Activated naive CD4-positive, alpha-beta T cell treated with anti-CD3 and anti-CD28 coated beads, Interleukin-2, amount 50 U/mL, for 16 hours (primary cell): Measurements from ENCODE around the gene GRB10.

Experiments
- DNase-seq: peaks from one replicate; pipeline ENCODE4 v3.0.0-alpha.2; 2020

Gene GRB10

DNA sequence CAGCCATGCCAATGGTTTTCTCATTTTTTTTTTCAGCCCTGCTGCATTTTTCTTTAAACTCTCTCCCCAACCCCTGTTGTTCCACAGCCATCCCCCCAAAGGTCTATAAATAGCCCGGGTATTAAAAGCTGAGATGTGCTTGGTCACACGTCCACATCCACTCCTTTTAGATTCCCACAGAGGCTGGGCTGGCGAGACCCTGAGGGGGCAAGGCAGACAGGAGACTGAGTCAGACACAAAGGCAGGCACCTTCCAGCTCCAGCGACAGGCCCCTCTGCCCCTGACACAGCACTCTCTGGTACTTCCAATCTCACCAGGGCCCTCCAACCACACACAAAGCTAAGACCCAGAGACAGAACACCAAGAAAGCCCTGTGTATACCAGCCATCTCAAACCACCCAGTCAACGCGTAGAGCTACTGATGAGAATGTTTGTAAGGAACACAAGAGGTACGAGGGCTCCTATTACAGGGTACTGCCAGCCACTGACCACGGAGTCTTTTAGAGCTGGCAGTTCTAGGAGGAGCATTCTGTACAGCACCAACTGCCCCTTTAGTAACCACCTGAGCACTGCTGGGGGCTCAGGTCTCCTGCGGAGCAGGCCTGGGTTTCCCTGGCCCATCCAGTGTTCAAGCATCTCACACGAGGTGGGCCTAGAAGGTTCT, 153.3 kb downstream of the GRB10 start:
- DNase-seq = no peak

DNA sequence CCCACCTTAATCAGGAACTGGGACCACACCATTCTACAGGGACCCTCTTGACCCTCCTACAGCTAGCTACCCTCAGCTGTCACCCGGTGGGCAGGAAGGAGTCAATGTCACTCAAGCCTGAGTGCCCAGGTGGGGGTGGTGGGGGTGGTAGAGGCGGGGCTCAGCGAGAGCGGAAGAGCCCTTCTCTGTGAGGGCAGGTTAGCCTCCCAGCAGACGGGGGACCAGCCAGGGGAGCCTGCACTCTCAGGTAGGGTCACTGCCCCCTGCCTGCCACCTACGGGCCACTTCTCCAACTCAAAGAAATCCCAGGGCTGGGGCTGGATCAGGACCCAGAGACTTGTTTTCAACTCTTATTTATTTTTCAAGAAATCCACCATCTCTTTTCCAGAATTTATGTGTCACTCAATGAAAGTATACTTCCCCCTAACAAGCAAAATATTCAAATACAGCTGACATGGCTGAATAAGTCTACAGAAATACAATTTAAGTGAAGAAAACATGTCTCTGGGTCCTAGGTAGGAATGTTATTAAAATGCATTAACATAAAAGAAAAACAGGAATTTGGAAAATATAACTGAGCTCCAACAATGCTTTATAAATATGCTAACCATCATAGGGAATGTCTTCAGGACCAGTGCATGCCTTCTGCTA, 154.1 kb downstream of the GRB10 start:
- DNase-seq = no peak

DNA sequence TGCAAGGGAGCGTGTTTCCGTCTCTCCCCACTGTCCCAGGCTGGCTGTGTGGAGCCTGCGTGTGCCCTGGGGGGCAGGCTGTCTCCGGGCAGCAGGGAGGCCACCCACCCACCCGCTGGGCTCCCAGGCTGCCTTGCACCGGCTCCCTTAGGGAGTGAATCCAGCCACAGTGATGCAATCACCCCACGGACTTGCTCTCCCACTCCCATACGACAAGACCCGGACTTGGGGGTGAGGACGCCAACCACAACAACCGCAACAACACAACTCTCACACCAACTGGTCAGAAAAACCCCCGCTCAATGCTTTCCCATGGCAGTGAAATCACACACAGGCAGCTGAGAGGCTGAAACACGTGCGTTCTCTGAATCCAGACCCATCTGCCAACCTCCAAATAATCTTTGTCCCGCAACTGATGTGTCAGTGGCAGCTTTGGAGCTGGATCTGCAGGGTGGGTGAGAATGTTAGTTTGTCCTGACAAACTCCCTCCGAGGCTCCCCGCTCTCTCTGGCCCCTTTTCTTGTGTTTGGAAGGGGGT, 154.8 kb downstream of the GRB10 start:
- no peak for DNase-seq

DNA sequence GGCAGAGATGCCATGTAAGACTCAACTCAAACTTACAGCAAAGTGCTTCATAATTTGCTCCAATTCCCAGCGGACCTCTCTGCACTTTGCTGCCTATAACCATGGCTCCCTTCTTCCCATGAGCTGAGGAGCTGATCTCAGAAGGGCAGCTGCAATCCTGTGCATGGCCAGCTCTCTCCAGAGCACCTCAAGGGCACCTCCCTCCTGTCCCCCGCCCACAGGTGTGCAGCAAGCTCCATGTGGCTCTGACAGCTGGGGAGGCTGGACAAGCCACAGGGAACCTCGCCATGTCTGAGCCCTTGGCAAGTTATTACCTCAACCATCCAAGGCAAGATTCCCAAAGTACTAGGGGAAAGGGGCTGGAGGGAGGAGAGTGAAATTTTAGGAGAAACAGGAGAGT, 156.4 kb downstream of the GRB10 start:
- no peak for DNase-seq

DNA sequence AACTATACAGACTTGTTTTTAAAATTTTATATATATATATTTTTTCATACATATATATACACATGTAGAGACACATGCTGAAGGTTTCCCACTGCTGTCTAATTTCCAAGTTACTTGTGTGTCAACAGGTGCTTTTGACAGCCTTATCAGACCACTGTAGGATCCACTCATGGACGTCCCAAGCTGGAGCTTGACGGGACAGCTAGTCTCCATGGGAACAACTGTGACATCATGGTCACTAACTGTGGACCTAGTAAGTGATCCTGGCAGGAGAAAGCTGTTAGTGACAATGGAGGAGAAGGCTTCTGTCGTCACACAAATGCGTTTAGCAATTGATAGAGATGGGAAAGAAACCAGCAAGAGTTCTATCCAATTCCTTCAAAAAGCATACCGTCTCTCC, 157.3 kb downstream of the GRB10 start:
- DNase-seq = no peak

DNA sequence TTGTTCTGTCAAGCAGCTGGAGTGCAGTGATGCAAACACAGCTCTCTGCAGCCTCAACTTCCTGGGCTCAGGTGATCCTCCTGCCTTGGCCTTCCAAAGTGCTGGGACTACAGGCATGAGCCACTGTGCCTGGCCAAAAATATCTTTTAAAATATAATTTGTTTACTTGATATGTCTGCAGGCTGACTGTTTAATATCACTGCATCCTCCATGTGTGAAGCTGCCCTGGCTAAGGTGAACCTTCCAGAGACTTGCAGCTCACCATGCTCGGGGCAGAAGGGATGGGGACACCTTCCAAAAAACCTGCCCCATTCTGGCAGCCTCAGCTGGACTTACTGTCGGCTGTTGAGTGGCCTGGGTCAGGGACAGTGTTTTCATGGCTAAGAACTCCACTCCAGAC, 159.9 kb downstream of the GRB10 start:
- DNase-seq = no peak

DNA sequence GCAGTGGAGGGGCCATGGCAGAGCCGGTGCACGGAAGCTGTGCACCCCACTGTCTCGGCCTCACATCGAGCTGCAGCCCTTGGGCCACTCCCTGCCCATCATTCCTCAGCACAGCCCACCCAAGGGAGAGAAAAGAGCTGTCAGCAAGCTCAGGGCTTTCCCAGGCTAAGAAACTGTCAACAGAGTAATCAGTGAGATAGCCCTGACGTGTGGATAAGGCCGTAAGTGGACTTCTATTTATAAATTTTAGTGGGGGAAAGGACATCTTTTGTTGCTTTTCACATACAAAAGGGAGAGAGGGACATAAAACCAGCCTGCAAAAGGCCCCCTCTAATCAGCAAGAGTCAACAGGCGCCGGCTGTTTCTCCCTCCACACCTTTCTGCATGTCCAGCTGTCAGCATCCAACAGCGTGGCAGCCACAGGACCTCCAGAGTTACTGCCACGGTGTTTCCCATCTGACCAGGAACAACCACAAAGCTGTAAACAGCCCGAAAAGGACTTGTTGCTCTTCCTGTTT, 160.7 kb downstream of the GRB10 start:
- DNase-seq = no peak

DNA sequence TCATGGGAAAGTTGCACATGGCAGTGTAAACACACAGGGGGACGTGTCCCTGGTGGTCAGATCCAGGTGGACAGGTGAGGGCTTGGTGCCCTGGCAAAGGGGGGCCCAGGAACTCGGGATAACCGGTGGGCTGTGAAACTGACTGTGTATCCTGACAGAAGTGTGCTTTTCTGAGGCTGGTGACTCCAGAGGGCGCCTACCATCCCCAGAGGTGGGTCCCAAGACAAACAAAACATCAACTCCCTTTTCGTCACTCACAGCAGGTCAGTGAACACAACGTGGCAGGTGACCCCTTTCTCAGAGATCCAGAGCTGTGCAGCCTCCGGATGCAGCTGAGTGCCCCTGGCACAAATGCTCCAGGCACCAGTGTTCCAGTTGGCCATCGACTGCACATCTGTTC, 161.5 kb downstream of the GRB10 start:
- DNase-seq = no peak

DNA sequence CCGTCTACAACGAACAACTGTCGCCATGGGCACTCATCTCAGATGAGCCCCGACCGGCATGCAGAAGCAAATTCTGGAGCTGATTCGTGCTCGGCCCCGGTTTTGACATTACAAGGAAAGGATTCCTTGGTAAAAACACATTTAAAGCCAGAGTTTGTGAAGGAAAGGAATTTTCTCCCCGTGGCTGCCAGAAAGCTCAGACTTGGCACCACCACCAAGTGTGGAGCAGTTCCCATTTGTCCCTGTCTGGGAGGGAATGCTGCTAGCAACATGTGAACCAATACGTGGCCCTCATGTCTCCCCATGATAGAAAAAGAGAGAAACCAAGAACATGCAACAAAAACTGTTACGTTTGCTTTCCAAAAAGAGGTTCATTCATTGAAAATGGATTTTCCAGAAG, 162.3 kb downstream of the GRB10 start:
- DNase-seq = no peak

DNA sequence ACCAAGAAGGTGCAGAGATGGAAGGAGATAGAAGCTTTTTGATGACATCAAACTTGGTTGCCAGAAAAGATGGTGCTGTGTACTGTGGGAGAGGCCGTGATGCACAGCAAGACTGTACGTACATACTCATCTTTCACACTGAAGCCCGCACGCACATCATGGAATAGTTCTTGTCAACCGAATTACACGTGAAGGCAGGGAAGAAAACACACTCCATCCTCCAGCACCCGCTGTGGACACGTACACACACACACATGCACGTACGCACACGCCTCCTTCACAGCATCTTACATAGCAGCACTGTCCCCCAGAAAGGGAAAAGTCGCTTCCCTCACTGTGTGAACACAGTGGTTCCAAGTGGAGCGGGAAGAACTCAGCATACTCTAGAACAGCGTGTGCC, 163.0 kb downstream of the GRB10 start:
- DNase-seq = no peak

DNA sequence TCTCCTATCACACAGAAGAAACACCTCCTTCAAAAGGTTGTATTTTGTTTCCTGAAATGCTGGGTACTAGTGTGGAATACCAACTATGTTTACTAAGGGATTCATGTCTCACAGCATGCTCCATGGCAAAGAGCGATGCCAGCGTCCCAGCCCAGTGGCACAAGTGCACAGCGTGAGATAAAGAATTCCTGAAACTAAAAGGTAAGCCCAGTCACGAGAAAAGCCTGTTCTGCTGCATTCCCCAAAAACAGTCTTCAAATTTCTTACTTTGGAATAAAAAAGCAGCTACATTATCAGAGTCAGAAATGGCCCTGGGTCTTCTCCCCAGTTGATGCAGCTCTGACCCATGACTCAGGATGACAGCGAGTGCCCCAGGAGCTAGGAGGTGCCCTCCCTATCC, 164.4 kb downstream of the GRB10 start:
- no peak for DNase-seq

DNA sequence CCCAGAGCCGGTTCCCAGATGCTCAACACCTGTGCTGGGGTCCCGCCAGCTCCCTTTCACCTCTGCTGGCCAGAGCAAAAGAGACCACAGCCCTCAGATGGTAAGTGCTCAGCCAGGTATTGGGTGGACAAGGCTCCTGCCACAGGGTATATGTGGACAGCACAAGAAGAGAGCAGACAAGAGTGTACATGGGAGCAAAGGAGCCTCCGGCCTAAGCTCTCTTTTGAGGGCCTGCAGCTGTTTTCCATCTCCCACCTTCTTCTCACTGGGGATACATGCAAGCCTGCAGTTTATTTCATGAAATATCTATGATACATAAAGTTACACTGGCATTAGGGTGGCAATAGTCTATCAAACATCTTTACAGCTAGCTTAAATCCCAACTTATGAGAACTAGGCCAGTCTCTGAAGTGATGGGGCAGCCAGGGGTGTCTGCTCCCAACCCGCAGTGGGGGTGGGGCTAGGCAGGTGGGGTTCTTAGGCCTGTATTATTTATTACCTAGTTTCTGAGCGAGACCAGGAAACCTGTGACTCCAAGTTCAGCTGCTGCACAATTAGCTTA, 167.1 kb downstream of the GRB10 start:
- DNase-seq = no peak

DNA sequence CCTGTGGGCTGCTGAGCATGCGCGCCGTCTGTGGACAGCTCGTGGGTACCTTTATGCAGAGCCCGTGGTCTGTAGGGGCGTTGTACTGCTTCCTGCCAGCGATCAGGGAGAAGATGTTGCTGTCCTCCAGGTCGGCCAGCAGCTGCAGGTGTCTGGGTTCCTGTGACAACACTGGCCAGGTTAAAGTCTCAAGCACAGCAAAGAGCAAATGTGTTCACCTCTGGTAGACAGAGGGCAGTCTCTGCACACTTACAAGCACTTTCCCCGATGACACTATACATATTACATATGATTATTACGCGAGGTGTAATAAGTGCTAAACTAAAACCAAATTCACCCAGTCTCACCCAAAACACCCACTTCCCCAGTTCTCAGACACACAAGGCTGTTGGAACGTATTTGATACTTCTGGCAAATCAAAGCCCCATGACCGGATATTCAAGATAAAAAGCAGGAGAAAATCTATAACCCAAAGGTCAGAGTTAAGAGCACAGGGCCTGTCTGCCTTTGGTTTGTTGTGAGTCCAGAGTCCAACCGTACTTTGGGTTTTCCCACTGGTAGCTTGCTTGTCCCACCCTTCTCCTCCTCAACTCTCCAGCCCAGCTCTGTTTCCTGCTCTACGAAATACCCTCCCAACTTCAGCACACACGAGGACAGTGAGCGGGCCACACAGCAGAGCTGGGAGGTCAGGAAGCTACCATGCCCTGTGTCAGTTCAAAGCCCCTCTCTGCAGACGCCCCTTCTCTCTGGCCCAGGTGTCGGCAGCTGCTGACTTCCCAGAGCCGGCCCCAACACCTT, 167.8 kb downstream of the GRB10 start:
- no peak for DNase-seq

DNA sequence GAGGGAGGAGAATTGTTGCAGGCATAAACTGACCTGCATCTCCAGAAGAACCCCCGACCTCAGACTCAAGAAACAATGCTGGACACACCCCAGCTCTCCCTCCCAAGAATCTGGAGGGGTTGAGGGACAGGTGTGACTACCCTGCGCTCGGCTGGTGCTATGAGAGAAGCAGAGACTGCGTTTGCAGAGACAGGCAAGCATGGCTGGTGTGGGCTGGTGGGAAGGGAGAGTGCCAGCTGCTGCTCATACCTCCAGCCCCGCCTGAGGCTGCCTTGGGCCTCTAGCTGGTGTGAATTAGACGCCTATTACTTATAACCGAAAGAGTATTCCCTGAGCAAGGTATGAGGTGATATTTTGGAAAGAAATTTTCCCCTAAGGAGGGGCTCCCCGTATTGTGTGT, 169.2 kb downstream of the GRB10 start:
- no peak for DNase-seq

DNA sequence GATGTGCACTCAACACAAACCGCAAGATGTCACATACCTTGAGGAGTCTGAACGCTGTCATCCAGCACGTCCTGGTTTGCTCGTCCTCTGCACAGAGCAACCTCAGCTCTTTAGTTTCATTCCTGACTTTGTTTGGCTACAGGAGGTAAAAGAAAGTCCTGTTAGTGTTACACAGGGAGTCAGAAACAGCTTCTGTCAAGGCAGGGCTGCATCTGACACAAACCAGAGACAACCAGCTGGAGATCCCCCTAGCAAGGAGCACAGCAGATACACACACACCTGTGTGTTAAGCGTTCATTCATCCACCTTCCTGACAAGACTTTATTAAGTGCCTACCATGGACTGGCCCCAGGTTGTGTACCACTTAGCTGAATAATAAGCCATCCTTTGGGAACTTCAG, 170.0 kb downstream of the GRB10 start:
- no peak for DNase-seq

DNA sequence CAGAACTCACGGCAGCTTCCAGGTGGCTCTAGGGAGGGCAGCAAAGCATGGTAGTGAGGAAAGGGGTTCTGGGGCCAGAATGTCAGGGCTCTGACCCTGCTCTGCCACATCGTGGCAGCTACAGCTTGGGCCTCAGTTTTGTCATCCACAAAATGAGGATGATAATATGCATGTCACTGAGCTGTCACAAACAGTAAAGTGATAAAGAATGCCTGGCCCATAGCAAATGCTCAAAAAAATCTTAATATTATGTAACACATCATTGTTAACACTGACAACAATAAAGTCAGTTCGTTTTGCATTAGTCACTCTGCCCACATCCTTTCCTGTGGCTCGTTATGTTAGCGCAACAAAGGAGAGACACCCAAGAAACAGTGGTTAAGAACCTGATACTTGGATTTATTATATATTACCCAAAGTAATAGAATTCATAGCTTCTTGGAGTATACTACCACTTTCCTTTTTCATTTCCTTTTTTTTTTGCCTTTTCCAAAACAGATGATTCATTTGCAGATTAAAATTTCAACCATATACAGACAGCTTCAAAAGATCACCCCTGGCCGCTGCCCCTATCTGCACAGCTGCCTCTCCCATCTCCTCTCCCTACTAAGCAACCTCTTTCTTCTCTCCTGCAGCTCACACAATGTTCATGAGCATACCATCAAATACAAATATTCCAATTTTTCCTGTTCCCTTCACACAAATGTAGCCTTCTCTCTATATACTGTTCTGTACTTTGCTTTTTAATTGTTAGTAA, 172.0 kb downstream of the GRB10 start:
- DNase-seq = no peak

DNA sequence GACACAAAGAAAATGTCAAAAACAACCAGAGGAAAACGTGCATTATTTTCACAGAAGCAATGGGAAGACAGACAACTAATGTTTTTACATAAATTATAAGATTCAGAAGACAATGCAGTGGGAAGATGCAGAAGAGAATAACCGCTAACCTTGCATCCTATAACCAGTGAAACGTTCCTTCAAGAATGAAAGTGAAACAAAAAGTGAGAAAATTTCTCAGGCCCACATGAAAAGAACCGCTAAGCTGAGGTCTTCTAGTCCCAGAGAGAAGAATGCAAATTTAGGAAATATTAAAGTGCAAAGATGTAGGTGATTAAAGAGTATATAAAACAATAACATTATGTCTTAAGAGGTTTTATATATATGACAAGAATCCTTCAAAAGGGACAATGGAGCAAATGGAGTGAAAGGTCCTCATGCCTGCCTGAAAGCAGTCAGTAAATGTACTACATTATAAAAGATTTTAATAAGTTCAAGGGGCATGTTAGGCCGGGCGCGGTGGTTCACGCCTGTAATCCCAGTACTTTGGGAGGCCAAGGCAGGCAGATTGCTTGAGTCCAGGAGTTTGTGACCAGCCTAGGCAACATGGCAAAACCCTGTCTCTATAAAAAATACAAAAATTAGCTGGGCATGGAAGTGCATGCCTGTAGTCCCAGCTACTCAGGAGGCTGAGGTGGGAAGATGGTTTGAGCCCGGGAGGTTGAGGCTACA, 174.3 kb downstream of the GRB10 start:
- DNase-seq = no peak

DNA sequence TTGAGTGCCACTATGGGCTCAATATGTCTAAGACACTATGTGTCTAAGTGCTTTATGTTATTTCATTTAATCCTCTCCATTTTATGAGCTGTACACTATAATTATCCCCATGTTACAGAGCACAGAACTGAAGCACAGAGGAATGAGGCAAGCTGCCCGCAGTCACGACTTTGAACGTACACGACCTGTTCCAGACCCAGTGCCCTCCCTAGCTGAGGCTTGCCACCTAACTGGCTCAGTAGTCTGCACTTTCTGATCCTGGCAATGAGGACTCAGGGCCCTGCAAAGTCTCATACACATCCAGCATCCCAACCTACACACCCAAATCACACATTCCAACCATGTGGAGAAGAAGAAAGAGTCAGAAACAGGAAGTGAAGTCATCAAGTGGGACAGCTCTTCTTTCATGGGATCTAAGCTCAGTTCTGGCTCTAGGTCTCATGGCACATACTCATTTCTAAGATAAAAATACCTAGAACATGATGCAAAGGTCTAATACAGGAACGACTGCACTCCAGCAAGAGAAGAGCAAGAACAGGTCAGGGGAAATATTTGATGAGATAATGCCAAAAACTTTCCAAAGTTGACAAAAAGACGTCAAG, 175.1 kb downstream of the GRB10 start:
- DNase-seq = no peak

DNA sequence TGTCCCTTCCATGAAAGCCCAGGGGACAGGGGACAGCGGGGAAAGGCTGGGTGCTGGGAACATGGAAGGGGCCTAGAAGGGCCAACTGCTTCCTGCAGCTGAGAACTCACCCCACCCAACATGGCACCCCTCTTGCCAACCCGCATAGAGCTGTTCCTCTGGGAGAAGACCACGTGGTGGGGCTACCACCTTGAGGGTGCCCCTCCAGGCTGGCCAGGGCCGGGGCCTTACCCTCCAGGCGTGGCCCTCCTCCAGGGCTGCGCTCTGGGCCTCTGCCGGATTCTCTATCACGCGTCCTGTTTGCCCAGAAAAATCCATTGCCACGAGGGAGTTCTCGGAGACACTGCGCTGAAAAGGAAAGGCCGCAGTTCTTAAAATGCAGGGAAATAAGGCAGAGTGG, 177.6 kb downstream of the GRB10 start:
- no peak for DNase-seq

DNA sequence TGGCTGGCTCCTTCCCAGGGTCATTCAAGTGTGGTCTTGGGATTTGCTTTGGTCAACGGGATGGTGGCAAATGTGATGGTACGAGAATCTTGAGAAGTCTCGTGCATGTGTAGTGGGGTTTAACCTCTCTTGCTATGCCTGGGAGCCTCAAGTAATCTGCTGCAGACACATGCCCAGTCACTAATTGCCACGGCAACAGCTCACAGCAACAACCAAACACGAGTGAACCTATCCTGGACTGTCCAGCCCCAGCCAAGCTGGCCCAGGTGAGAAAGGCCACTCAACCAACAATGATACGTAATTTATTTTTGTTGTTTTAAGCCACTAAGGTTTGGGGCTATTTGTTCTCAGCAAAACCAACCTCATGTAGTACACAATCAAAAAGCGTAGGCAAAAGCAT, 179.4 kb downstream of the GRB10 start:
- no peak for DNase-seq

DNA sequence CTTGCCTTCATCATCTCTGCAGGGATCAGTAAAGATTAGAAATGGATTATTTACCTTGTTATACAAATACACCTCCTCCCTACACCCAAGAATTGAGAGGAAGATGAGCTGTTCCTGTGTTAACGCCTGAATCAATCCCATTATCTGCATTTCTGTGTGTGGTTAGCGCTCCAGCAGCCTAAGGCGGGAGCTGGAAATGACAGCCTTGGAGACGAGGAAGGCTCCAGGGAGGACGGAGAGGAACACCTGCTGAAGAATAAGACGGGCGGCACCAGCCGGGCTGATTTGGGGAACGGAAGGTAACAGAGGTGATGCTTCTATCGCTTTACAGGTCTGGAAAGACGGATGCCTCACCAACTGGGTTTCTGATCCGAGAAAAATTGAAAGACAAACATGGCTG, 183.3 kb downstream of the GRB10 start:
- no peak for DNase-seq
